Bronchial epithelial cell (primary cell): ENCODE data around the gene SAMMSON. TPM values are rescaled to one million over a fixed set of nuclear protein-coding genes. Genes with fewer than 3 reads are reported as not detected.

Source experiments
- DNase-seq: peaks from one replicate; pipeline ENCODE4 v3.0.0-alpha.2; 2010; ENCODE audit warnings: low read depth
- FAIRE-seq: peaks from 2 replicates; lab custom pipeline; 2011; peaks lifted over from hg19 to GRCh38; lab: Jason Lieb, UNC
- H3K27me3 ChIP-seq: 2 replicates; pipeline ENCODE4 v1.5.1; 2011; ENCODE audit warnings: low read length; ENCODE audit not compliant: control insufficient read depth, insufficient read depth
- H3K36me3 ChIP-seq: 2 replicates; pipeline ENCODE4 v1.5.1; 2011; ENCODE audit warnings: low read length; ENCODE audit not compliant: control insufficient read depth, insufficient read depth
- H3K4me3 ChIP-seq: 2 replicates; pipeline ENCODE4 v1.5.1; 2011; ENCODE audit warnings: mild to moderate bottlenecking, low read depth, low read length, control low read depth
- CTCF ChIP-seq: IDR thresholded peaks from 2 replicates; pipeline ENCODE4 v1.5.1; 2011; ENCODE audit warnings: mild to moderate bottlenecking, moderate library complexity, low read length, control low read depth, inconsistent platforms; ENCODE audit not compliant: insufficient read depth, severe bottlenecking
- total RNA-seq: library from RNA; depleted of rRNA; stranded (reverse); fragments of >200 nt; gene quantifications from 2 replicates; pipeline ENCODE4 v1.2.1, GENCODE V29; 2014

SAMMSON gene
- total RNA-seq = not detected in 2 replicates

GRCh38 chr3:69999140-70000027 lies at the start of gene SAMMSON:
Gene SAMMSON, plus strand, starts transcription at chr3:69999733.
- no peak for TF ChIP-seq CTCF
- FAIRE-seq = no peak
- DNase-seq = peak; percentile 18
- Histone ChIP-seq H3K36me3 (no peaks in the 10 kb centered on the region), H3K27me3 (no peaks in the 10 kb centered on the region), H3K4me3 (no peak within 1 kb of the TSS)

GRCh38 chr3:69951616-69952015 lies 47.9 kb upstream of the SAMMSON start:
- FAIRE-seq = no peak
- no peak for TF ChIP-seq CTCF
- H3K4me3 ChIP-seq = no peak overlapping the region

GRCh38 chr3:69959581-69959980 lies 40.0 kb upstream of the SAMMSON start:
- Histone ChIP-seq H3K36me3 (no peaks in the 10 kb centered on the region), H3K27me3 (no peaks in the 10 kb centered on the region), H3K4me3 (no peak overlapping the region)
- no peak for TF ChIP-seq CTCF
- DNase-seq (no peak), FAIRE-seq (no peak)

More at GRCh38 chr3:69951616-69952015, 47.9 kb upstream of the SAMMSON start:
- no peak for DNase-seq
- Histone ChIP-seq H3K36me3 (no peaks in the 10 kb centered on the region), H3K27me3 (no peaks in the 10 kb centered on the region)

GRCh38 chr3:69961706-69962439 lies 37.7 kb upstream of the SAMMSON start:
- TF ChIP-seq CTCF = no peak
- DNase-seq (no peak), FAIRE-seq (no peak)
- Histone ChIP-seq H3K4me3 (no peak overlapping the region), H3K36me3 (peaks cover 4% of the 10 kb centered on the region), H3K27me3 (no peaks in the 10 kb centered on the region)

- no peak overlapping the region for H3K4me3 ChIP-seq
- no peak for DNase-seq
- no peak for TF ChIP-seq CTCF
- H3K36me3 ChIP-seq = peaks cover 4% of the 10 kb centered on the region
- no peaks in the 10 kb centered on the region for H3K27me3 ChIP-seq
- no peak for FAIRE-seq
Observed at GRCh38 chr3:69963643-69964042, 35.9 kb upstream of the SAMMSON start.
